SU-DHL-6 (cell line): ENCODE results near the gene HACE1.
"Not testable (repeated sequence)": the region's sequence is repeated elsewhere in the genome, so short reads cannot be mapped to it uniquely, and the experiment has no call there.

ENCODE experiments used
- H2AFZ ChIP-seq: fragments of 200-600 bp; sonication (generic); 2 replicates; pipeline ENCODE4 v1.6.1; 2014; ENCODE audit warnings: low read depth, mild to moderate bottlenecking, moderate library complexity, mixed read lengths, antibody characterized with exemption, low read length; ENCODE audit not compliant: severe bottlenecking
- H3F3A ChIP-seq: fragments of 200-600 bp; shearing (Covaris generic); 2 replicates; pipeline ENCODE4 v1.6.0; 2016; ENCODE audit warnings: antibody characterized with exemption, mild to moderate bottlenecking; ENCODE audit not compliant: insufficient read depth
- H3K27ac ChIP-seq: fragments of 200-600 bp; sonication (generic); 2 replicates; pipeline ENCODE4 v1.5.1; 2016; ENCODE audit warnings: low read depth, mild to moderate bottlenecking, low read length, moderate library complexity, mixed read lengths
- H3K27me3 ChIP-seq: fragments of 200-600 bp; sonication (generic), shearing (Covaris generic); 2 replicates; pipeline ENCODE4 v1.6.0; 2014; ENCODE audit warnings: mild to moderate bottlenecking, low read length
- H3K36me3 ChIP-seq: fragments of 200-600 bp; sonication (generic); 2 replicates; pipeline ENCODE4 v1.6.1; 2014; ENCODE audit warnings: mild to moderate bottlenecking, low read length, mixed read lengths
- H3K4me2 ChIP-seq: fragments of 300-600, 200-600 bp; shearing (Covaris generic), sonication (generic); 2 replicates; pipeline ENCODE4 v1.6.0; 2014; ENCODE audit warnings: low read length, low read depth, mild to moderate bottlenecking; ENCODE audit not compliant: poor library complexity, severe bottlenecking
- H3K4me3 ChIP-seq: fragments of 200-600 bp; sonication (generic); 2 replicates; pipeline ENCODE4 v1.5.1; 2014; ENCODE audit warnings: antibody characterized with exemption, low read length, mild to moderate bottlenecking, mixed read lengths; ENCODE audit not compliant: insufficient read depth, poor library complexity, severe bottlenecking
- H3K79me2 ChIP-seq: fragments of 200-600 bp; sonication (generic); 2 replicates; pipeline ENCODE4 v1.6.1; 2014; ENCODE audit warnings: mild to moderate bottlenecking, low read length, moderate library complexity; ENCODE audit not compliant: insufficient read depth
- H3K9ac ChIP-seq: fragments of 200-600 bp; sonication (generic); 2 replicates; pipeline ENCODE4 v1.7.0; 2014; ENCODE audit warnings: mild to moderate bottlenecking, low read length
- H3K9me2 ChIP-seq: fragments of 200-600 bp; sonication (generic); replicated peaks from 2 replicates; pipeline ENCODE4 v1.6.1; 2014; ENCODE audit warnings: low read length; ENCODE audit not compliant: insufficient read depth
- H3K9me3 ChIP-seq: fragments of 200-600 bp; sonication (generic); 2 replicates; pipeline ENCODE4 v1.6.1; 2014; ENCODE audit warnings: low read length, mixed read lengths; ENCODE audit not compliant: insufficient read depth
- H4K20me1 ChIP-seq: fragments of 200-600 bp; sonication (generic); 2 replicates; pipeline ENCODE4 v1.6.1; 2014; ENCODE audit warnings: low read depth, mild to moderate bottlenecking, antibody characterized with exemption, low read length, moderate library complexity, mixed read lengths
- EZH2phosphoT487 ChIP-seq: fragments of 200-600 bp; sonication (generic), shearing (Covaris generic); conservative IDR thresholded peaks from 2 replicates; pipeline ENCODE4 v1.6.1; 2018; ENCODE audit warnings: mild to moderate bottlenecking, antibody characterized with exemption, low read length, moderate library complexity, mixed read lengths
- TF ChIP-seq, protein P1 (sequence below): fragments of 200-600 bp; sonication (generic); IDR thresholded peaks from one replicate; pipeline ENCODE4 v1.5.1; 2017; ENCODE audit warnings: antibody characterized with exemption, mild to moderate bottlenecking, low read length, moderate library complexity; ENCODE audit not compliant: insufficient read depth, poor library complexity, severe bottlenecking

Gene HACE1

DNA sequence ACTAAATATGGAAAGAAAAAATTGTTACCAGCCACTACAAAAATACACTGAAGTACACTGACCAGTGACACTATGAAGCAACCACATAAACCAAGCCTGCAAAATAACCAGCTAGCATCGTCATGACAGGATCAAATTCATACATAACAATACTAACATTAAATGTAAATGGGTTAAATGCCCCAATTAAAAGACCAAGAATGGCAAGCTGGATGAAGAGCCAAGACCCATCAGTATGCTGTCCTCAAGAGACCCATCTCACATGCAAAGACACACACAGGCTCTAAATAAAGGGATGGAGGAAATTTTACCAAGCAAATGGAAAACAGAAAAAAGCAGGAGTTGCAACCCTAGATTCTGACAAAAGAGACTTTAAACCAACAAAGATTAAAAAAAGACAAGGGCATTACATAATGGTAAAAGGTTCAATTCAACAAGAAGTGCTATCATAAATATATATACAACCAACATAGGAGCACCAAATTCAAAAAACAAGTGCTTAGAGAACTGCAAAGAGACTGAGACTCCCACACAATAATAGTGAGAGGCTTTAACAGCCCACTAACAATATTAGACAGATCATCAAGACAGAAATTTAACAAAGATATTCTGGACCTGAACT lies 104.8 kb downstream of the HACE1 start:
- Histone ChIP-seq H3K9me2 (no peaks in the 10 kb centered on the region), H3K4me2 (no peak overlapping the region), H4K20me1 (no peaks in the 10 kb centered on the region), H3K9ac (no peak overlapping the region), H3F3A (no peaks in the 10 kb centered on the region), H2AFZ (no peak overlapping the region), H3K27ac (no peak overlapping the region), H3K9me3 (no peaks in the 10 kb centered on the region), H3K27me3 (no peaks in the 10 kb centered on the region), H3K4me3 (no peak overlapping the region), H3K36me3 (no peaks in the 10 kb centered on the region), H3K79me2 (no peaks in the 10 kb centered on the region)
- TF ChIP-seq, protein P1, sequence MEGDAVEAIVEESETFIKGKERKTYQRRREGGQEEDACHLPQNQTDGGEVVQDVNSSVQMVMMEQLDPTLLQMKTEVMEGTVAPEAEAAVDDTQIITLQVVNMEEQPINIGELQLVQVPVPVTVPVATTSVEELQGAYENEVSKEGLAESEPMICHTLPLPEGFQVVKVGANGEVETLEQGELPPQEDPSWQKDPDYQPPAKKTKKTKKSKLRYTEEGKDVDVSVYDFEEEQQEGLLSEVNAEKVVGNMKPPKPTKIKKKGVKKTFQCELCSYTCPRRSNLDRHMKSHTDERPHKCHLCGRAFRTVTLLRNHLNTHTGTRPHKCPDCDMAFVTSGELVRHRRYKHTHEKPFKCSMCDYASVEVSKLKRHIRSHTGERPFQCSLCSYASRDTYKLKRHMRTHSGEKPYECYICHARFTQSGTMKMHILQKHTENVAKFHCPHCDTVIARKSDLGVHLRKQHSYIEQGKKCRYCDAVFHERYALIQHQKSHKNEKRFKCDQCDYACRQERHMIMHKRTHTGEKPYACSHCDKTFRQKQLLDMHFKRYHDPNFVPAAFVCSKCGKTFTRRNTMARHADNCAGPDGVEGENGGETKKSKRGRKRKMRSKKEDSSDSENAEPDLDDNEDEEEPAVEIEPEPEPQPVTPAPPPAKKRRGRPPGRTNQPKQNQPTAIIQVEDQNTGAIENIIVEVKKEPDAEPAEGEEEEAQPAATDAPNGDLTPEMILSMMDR: no peak
- TF ChIP-seq EZH2phosphoT487: no peak

DNA sequence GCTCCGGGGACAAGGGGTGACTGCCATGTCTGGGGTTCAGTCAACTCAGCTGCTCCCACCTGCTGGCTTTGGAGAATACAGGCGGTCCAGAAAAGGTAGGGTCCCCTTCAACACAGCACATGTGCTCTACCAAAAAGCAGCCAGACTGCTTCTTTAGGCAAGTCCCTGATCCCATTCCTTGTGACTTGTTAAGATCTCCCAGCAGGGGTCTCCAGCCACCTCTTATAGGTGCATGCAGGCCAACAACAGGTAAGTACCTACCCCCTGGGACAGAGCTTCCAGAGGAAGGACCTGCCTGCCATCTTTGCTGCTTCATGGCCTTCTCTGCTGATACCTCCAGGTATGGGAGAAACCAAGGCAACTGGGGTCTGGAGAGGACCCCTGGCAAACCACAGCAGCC lies 106.5 kb downstream of the HACE1 start:
- Histone ChIP-seq H3K36me3 (no peaks in the 10 kb centered on the region), H3K4me2 (no peak overlapping the region), H3F3A (no peaks in the 10 kb centered on the region), H3K9me2 (no peaks in the 10 kb centered on the region), H3K4me3 (no peak overlapping the region), H3K27me3 (no peaks in the 10 kb centered on the region), H4K20me1 (no peaks in the 10 kb centered on the region), H3K9ac (no peak overlapping the region), H3K79me2 (no peaks in the 10 kb centered on the region), H2AFZ (no peak overlapping the region), H3K27ac (no peak overlapping the region), H3K9me3 (no peaks in the 10 kb centered on the region)
- TF ChIP-seq EZH2phosphoT487: no peak
- TF ChIP-seq, protein P1: no peak

DNA sequence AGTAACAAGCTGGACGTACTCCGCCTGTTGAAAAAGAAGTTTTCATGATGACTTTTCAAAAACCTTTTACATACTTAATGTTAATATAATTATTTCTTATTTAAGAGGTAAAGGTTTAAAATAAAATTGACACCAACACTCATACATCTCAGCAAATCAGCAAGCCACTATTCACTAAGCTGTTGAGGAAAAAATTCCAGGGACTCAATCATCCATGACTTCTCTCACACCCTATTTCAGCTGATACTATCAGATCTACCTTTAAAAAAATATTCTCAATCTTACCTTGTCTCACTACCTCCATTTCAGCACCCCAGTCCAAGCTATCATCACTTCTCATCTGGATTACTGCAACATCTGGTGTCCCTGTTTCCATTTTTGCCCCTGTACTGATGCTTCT lies 109.3 kb downstream of the HACE1 start:
- Histone ChIP-seq H3K27ac (no peak overlapping the region), H3K79me2 (no peaks in the 10 kb centered on the region), H3K4me3 (no peak overlapping the region), H3K4me2 (no peak overlapping the region), H3K9me2 (no peaks in the 10 kb centered on the region), H3K9me3 (no peaks in the 10 kb centered on the region), H3F3A (no peaks in the 10 kb centered on the region), H4K20me1 (no peaks in the 10 kb centered on the region), H3K36me3 (no peaks in the 10 kb centered on the region), H3K27me3 (no peaks in the 10 kb centered on the region), H2AFZ (no peak overlapping the region), H3K9ac (no peak overlapping the region)
- TF ChIP-seq, protein P1: no peak
- TF ChIP-seq EZH2phosphoT487: no peak

DNA sequence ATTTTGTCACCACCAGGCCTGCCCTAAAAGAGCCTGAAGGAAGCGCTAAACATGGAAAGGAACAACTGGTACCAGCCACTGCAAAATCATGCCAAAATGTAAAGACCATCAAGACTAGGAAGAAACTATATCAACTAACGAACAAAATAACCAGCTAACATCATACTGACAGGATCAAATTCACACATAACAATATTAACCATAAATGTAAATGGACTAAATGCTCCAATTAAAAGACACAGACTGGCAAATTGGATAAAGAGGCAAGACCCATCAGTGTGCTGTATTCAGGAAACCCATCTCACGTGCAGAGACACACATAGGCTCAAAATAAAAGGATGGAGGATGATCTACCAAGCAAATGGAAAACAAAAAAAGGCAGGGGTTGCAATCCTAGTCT lies 120.6 kb downstream of the HACE1 start:
- H3K27ac ChIP-seq, H3K27me3 ChIP-seq: not testable (repeated sequence)

DNA sequence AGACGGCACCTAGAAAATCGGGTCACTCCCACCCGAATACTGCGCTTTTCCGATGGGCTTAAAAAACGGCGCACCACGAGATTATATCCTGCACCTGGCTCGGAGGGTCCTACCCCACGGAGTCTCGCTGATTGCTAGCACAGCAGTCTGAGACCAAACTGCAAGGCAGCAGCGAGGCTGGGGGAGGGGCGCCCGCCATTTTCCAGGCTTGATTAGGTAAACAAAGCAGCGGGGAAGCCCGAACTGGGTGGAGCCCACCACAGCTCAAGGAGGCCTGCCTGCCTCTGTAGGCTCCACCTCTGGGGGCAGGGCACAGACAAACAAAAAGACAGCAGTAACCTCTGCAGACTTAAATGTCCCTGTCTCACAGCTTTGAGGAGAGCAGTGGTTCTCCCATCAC lies 122.2 kb downstream of the HACE1 start:
- not testable (repeated sequence) for H3F3A ChIP-seq, H3K9ac ChIP-seq, H3K36me3 ChIP-seq, H3K4me3 ChIP-seq, H3K27me3 ChIP-seq, H3K9me3 ChIP-seq, H3K27ac ChIP-seq, H2AFZ ChIP-seq, H3K4me2 ChIP-seq, H3K9me2 ChIP-seq, H4K20me1 ChIP-seq, H3K79me2 ChIP-seq

More for the DNA sequence above, 120.6 kb downstream of the HACE1 start:
- not testable (repeated sequence) for H3K79me2 ChIP-seq, H3K9me2 ChIP-seq, H3K4me2 ChIP-seq, H2AFZ ChIP-seq, H3K9me3 ChIP-seq, H3K9ac ChIP-seq, H3K4me3 ChIP-seq, H4K20me1 ChIP-seq, H3K36me3 ChIP-seq, H3F3A ChIP-seq
